Measurements from ENCODE around the gene OVCH1. TPM values are rescaled to one million over a fixed set of nuclear protein-coding genes. Genes with fewer than 3 reads are reported as not detected.
"Not testable (repeated sequence)": the region's sequence is repeated elsewhere in the genome, so short reads cannot be mapped to it uniquely, and the experiment has no call there.

Gene OVCH1
- total and polyA plus RNA-seq, 9 of the 15 experiments (the other 6 are each of a cell fraction or from before 2014, with no cell fraction given) = not detected

- H3K36me3 ChIP-seq (ENCODE audit: control insufficient read depth, insufficient read depth, low read length); H3K27ac ChIP-seq (ENCODE audit: extremely low read depth, low read depth, low read length); H4K20me1 ChIP-seq (replicated peaks; ENCODE audit: control insufficient read depth, insufficient read depth, low read length); H3K9me3 ChIP-seq (replicated peaks; ENCODE audit: control insufficient read depth, insufficient read depth, low read depth, low read length); H3K4me3 ChIP-seq; H3K4me1 ChIP-seq (replicated peaks in 1 of 2; ENCODE audit: control insufficient read depth in 2 of 2, insufficient read depth in 2 of 2, low read length in 2 of 2); DNase-seq (ENCODE audit: extremely low read depth in 1 of 4, low spot score in 3 of 4); H3K4me2 ChIP-seq (ENCODE audit: insufficient read depth, low read length); POLR2A ChIA-PET; in situ Hi-C loops (cut with MboI); H2AFZ ChIP-seq (ENCODE audit: low read depth, low read length); FAIRE-seq; H3K9ac ChIP-seq (ENCODE audit: insufficient read depth in 1 of 2, low read depth in 2 of 2, low read length in 2 of 2); CTCF ChIA-PET (ENCODE audit: low intra/inter-chr PET ratio); BruUV-seq (replicated peaks); H3K79me2 ChIP-seq (ENCODE audit: control insufficient read depth, insufficient read depth, low read length); H3K27me3 ChIP-seq (ENCODE audit: control insufficient read depth in 2 of 2, insufficient read depth in 2 of 2, low read length in 2 of 2); H3K9me1 ChIP-seq (ENCODE audit: control insufficient read depth, insufficient read depth, low read length); intact Hi-C loops (cut with micrococcal nuclease); ATAC-seq: not testable (repeated sequence)
- WGBS (ENCODE audit: insufficient coverage, low coverage, missing lambda C conversion rate) = 70% methylated on average over 23 of the region's 36 CpGs
Measured at GRCh38 chr12:29386084-29386680, 111.3 kb downstream of the OVCH1 start.

- FAIRE-seq; H3K9me3 ChIP-seq (replicated peaks; ENCODE audit: control insufficient read depth, insufficient read depth, low read depth, low read length); H3K27ac ChIP-seq (ENCODE audit: extremely low read depth, low read depth, low read length); DNase-seq (ENCODE audit: extremely low read depth in 1 of 4, low spot score in 3 of 4); H3K9me1 ChIP-seq (ENCODE audit: control insufficient read depth, insufficient read depth, low read length); ATAC-seq; H3K9ac ChIP-seq (ENCODE audit: insufficient read depth in 1 of 2, low read depth in 2 of 2, low read length in 2 of 2); H3K79me2 ChIP-seq (ENCODE audit: control insufficient read depth, insufficient read depth, low read length); H3K4me3 ChIP-seq; in situ Hi-C loops (cut with MboI); POLR2A ChIA-PET; H3K4me1 ChIP-seq (replicated peaks in 1 of 2; ENCODE audit: control insufficient read depth in 2 of 2, insufficient read depth in 2 of 2, low read length in 2 of 2); BruUV-seq (replicated peaks); H3K27me3 ChIP-seq (ENCODE audit: control insufficient read depth in 2 of 2, insufficient read depth in 2 of 2, low read length in 2 of 2); H4K20me1 ChIP-seq (replicated peaks; ENCODE audit: control insufficient read depth, insufficient read depth, low read length); H3K4me2 ChIP-seq (ENCODE audit: insufficient read depth, low read length); H3K36me3 ChIP-seq (ENCODE audit: control insufficient read depth, insufficient read depth, low read length); intact Hi-C loops (cut with micrococcal nuclease); CTCF ChIA-PET (ENCODE audit: low intra/inter-chr PET ratio): not testable (repeated sequence)
- peak overlapping the region; percentile 68; the same call in 1 of the 2 replicates for H2AFZ ChIP-seq (ENCODE audit: low read depth, low read length)
- 57% methylated on average over 14 of the region's 17 CpGs for WGBS (ENCODE audit: insufficient coverage, low coverage, missing lambda C conversion rate)
Measured at GRCh38 chr12:29385194-29385593, 112.3 kb downstream of the OVCH1 start.

Data from K562 (cell line).